ENCODE results near the gene GJA4.

Gene GJA4

DNA sequence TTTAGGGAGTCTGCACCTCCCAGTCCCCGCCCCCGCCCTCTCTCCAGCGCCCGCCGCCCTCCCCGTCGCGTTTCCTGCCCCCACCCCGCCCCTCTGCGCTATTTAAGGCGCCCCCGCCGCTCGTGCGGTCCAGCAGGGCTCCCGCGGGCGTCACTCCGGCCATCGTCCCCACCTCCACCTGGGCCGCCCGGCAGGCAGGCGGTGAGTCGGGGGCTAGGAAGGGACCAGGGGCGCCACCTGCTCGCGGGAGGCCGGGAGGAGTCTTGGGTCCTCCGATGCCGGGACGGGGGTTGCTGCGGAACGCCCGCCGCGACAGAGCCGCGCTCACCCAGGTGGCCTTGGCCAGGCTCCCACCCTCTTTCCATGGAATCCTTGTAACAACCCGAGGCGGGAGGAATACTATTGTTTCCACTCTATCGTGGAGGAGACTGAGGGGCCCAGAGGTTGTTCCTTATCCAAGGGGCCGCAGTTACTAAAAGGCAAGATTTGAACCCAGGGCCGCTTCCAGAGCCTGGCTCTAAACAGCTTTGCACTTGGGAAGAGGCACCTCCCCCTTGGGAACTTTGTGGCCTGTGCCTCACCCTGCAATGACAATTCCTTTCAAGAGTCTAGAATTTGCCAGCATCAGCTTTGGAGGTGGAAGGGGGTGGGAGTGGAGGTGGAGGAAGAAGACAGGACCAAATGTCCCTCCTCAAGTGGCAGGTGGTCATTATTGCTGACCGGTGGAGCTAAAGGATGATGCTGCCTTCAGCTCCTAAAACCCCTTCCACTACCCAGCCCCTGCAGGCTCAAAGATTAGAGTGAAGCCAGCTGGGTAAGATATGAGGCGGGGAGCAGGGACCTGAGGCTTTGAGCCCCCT lies at the start of gene GJA4:
Gene GJA4, plus strand, starts transcription at position 132 of the 860 bp plus-strand sequence. CDS start 1,215 bp downstream, outside the sequence.
- DNase-seq = no peak

DNA sequence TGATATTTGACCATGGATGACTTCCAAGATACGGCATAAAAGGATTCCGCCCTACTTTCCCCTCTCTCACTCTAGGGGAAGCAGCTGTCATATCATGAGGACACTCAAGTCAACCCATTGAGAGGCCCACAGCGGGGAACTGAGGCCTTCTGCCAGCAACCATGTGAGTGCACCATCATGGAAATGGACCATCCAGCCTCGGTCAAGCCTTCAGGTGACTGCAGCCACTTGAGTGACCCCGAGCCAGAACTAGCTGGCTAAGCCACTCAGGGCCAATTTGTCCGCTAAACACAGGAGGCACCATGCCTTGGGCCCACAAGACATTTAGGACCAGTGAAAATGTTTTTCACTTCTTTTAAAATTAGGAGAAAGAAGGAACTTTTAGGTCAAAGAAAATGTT lies 49.0 kb upstream of the GJA4 start:
- no peak for DNase-seq

DNA sequence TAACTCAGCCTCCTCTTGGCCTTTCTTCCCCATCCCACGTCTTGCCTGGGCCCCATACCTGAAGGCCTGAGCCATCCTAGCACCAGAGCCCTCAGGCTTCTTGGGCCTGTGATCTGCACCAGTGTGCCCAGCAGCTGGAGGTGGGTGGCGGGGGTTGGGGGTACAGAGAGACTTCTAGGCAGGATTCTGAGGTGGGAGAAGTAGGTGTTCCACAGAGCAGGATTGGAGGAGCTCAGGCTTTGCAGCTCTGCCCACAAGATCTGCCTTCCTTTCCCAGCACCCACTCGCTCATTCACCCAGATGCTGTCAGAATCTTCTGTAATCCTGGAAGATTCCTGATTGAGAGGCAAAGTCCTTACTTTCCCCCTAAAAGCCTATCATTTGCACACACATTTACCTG lies 47.9 kb upstream of the GJA4 start:
- DNase-seq = no peak

DNA sequence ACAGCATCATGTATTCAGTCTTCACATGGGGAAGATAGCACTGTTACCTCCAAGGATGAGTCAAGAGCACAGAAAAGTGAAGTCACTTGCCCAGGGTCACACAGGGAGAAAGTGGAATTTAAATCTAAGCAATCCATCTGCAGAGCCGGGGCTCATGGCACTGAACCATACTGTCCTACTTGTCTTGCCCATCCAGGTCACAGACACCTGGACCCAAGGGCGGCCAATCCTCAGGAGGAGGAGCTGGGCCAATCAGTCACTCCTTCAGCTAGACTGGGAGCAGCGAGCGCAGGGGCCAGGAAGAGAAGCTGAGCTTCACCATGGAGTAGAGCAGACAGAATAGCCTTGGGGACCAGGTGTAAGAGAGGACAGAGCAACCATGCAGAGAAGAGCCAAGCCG lies 47.1 kb upstream of the GJA4 start:
- no peak for DNase-seq

DNA sequence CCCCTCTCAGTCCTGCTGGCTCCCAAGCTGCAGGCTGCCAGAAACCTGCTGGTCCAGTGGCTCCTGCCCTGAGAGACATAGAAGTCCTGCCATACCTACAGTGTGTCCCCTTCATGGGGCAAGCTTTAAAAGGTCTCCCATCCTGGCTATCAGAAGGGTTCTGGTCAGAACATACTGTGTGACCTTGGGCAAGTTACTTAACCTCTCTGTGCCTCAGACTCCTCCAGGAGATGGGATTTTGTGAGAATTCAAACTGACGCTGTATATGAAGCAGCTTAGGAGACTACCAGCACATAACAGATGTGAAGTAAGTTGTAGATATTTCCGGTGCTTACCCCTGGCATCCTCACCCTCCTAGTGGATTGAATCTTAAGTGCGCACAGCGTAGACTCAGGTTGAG lies 46.7 kb upstream of the GJA4 start:
- no peak for DNase-seq

DNA sequence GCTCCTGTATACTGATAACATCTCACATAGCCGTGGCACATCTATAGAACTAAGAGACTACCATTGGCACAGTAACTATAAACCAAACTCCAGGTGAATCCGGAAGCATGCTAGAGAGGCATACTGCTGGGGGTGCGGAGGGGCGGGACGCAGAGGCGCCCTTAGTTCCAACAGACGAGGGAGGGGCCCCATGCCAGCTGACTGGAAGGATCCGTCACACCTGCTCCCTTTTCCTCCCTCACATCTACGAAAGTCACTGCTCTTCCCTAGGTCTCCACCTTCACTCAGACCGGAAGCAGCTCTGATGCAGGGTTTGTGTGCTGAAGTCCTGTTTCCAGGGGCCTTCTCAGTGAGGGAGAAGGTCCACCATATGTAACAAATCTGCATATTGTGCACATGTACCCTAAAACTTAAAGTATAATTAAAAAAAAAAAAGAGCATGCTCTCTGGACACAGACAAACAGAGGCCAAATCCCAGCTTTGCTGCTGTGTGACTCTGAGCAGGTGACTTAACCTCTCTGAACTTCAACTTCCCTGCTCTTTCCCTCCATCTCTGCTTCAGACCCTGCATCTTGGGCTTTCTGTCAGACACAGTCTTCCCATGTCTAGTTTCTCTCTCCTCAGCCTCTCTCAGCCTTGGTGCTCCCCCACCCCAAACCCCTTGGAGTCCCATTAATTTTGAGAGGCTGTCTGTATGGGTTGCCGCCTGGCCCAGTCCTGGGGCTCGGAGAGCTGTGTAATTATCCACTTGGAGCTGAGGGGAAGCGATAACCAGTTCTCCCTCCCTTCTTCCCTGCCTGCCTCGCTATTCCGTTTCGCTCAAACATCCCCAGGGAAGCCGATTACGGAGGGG lies 45.8 kb upstream of the GJA4 start:
- DNase-seq = no peak

DNA sequence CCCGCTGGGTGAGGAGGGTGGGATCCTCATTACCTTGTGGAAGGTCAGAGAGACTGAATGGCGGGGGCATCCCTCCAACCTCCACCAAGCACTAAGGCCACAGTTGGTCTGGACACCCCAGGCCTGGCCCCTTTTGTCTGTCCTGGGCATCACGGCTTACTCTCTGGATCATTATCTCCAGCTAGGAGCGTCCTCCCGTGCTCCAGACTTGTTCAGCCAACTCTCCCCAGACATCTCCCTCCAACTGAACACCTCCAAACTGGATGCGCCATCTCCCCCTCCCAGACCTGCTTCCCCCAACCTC lies 45.2 kb upstream of the GJA4 start:
- DNase-seq = no peak

DNA sequence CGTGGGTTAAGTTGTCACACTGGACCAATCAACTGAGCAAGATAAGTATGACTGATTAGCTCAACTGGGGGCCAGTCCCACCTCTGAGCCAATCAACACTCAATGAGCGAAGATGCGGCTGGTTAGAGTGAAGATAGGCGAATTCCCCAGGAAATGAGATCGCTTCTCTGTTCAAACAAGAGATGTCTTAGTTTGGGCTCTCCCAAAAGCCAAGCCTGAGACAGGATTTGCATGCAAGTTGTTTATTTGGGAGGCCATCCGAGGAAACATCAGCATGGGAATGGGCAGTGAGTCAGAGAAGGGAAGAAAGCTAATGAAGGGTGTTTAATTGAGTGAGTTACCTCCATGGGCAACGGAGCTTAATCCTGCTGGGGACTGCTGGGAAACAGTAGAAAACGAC lies 42.8 kb upstream of the GJA4 start:
- no peak for DNase-seq

DNA sequence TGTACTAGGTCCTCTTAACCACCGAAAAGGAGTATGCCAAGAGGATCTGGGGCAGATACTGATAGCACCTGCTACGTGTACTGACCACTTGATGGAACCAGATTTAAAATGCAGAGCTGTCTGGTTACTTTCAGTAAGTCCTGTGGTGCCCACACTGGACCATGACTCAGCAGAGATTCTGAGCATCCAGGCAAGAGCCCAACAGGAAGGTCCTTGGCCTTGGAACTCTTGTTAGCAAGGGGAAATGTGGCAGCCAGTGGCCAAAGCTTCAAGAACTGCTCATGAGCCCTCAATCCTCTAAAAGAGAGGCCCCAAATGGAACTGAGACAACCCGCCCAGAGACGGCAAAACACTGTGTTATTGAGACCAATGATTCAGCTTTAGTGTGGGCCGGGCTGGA lies 42.2 kb upstream of the GJA4 start:
- no peak for DNase-seq

DNA sequence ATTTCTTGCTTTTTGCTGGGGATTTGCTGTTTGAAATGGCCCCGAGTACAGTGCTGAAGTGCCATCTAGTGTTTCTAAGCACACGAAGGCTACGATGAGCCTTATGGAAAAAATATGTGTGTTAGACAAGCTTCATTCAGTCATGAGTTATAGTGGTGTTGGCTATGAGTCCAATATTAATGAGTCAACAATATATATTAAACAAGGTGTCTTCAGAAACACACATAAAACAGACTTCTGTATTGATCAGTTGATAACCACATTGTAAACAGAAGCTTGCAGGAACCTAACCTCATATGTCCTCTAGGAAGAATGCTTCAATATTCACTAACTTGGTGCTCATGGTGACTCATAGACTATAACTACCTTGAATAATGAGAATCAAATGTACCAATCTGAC lies 39.6 kb upstream of the GJA4 start:
- DNase-seq = no peak

DNA sequence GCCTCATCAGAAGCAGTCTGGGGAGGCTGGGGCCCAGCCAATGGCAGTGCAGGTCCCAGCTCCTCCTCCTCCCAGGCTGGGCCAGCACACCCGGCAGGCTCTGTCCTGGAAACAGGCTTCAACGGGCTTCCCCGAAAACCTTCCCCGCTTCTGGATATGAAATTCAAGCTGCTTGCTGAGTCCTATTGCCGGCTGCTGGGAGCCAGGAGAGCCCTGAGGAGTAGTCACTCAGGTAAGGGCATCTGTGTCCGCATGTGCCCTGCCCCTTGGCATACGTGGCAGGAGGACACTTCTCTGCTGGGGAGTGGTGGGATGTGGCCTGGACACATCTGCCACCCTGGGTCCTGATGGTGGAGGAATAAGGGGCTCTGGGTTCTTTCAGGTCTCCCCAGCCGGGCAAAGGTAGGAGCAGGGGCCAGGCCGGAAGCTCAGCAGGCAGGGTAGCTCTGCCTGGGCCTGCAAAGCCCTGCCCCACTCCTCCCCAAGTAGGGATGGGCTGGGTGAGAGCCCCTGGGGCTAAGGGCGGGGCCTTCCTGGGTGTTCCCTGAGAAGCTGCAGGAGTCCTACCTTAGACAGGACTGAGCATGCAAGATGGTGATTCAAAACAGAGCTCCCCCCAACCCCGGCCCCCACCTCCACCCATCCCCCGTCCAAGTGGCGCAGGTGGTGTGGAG lies 37.7 kb upstream of the GJA4 start, which contains the start of gene GJB5:
Gene GJB5, plus strand, starts transcription at position 84 of the 674 bp plus-strand sequence. CDS start 2,284 bp downstream, outside the sequence.
- no peak for DNase-seq

DNA sequence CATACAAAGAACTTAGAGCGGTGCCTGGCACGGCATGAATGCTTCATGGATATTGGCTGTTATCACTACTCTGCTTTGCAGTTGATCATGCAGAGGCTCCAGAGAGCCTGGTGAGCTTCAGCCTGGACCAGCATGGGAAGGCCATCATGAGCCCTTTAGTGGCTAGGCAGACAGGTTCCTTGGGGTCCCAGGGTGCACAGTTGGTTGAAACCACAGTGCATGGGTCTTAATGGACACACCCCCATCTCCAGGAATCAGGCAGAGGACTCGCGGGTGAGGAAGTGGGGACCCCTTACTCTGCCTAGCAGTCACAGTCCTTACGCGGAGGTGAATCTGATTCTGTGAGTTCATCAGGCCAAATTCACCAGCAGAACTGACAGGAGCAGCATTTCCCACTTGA lies 36.8 kb upstream of the GJA4 start:
- DNase-seq = no peak

DNA sequence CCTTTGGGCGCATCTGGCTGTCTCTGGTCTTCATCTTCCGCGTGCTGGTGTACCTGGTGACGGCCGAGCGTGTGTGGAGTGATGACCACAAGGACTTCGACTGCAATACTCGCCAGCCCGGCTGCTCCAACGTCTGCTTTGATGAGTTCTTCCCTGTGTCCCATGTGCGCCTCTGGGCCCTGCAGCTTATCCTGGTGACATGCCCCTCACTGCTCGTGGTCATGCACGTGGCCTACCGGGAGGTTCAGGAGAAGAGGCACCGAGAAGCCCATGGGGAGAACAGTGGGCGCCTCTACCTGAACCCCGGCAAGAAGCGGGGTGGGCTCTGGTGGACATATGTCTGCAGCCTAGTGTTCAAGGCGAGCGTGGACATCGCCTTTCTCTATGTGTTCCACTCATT lies 35.4 kb upstream of the GJA4 start:
- no peak for DNase-seq

DNA sequence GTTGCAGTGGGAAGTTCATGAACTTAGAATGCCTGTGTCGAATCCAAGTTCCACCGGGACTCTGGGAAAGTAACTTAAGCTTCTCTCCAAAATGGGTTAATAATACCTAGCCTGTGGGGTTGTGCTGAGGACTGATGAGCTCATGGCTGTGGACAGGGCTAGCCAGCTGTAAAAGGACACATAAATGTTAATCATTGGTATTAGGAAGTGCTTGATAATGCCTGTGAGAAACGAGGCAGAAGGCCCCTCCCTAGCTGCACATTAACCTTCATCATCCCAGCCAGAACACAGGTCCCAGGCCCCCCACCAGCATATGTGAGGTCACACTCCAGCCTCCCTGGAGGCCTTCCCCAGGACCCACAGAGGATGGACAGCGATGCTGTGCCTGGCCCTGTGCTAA lies 34.0 kb upstream of the GJA4 start:
- no peak for DNase-seq

DNA sequence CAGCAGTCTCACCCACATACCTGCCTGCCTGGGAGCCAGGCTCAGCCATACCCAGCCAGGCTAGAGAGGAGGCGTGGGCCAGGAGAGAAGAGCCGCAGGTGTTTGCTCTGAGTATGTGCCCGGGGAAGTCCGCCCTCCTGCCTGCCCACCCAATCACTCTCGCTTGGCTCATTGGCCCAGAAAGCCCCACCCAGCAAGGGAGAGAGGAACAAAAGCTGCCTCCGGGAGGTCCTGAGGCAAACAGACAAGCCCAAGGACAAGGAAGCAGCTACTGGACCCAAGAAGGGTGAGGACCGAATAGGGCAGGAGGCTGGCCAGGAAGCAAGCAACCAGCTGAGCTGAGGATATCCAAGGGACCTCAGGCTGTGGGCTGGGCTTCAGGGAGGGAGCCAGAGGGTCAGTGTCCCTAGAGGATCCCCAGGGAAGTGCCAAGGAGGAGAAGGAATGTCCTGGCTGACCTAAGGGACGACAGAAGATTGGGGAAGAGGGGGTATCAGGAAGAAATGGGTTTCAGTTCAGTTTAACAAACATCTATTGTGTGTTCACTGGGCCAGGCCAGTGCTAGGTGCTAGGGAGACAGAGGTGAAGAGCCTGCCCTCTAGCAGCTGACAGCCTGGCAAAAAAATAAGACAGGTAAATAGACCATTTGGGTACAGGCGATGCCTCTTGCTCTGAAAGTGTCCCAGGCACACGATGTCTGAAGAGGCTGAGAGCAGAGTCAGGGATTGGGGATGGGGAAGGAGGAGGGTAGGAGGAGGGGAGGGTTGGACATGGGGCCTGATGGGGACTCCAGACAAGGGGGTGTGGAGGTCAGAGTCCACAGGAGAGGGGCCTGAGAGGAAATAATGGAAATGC lies 33.1 kb upstream of the GJA4 start, which contains the start of gene GJB4:
Gene GJB4, plus strand, starts transcription at position 238 of the 855 bp plus-strand sequence. CDS start 1,515 bp downstream, outside the sequence.
- DNase-seq = no peak

DNA sequence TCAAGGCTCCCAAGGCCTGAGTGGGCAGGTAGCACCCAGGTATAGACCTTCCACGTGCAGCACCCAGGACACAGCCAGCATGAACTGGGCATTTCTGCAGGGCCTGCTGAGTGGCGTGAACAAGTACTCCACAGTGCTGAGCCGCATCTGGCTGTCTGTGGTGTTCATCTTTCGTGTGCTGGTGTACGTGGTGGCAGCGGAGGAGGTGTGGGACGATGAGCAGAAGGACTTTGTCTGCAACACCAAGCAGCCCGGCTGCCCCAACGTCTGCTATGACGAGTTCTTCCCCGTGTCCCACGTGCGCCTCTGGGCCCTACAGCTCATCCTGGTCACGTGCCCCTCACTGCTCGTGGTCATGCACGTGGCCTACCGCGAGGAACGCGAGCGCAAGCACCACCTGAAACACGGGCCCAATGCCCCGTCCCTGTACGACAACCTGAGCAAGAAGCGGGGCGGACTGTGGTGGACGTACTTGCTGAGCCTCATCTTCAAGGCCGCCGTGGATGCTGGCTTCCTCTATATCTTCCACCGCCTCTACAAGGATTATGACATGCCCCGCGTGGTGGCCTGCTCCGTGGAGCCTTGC lies 31.5 kb upstream of the GJA4 start:
- no peak for DNase-seq

DNA sequence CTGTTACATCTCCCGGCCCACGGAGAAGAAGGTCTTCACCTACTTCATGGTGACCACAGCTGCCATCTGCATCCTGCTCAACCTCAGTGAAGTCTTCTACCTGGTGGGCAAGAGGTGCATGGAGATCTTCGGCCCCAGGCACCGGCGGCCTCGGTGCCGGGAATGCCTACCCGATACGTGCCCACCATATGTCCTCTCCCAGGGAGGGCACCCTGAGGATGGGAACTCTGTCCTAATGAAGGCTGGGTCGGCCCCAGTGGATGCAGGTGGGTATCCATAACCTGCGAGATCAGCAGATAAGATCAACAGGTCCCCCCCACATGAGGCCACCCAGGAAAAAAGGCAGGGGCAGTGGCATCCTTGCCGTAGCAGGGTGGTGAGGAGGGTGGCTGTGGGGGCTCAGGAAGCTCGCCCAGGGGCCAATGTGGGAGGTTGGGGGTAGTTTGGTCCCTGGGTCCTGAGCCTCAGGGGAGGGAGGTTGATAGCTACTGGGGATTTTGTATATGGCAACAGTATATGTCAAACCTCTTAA lies 31.0 kb upstream of the GJA4 start:
- no peak for DNase-seq

DNA sequence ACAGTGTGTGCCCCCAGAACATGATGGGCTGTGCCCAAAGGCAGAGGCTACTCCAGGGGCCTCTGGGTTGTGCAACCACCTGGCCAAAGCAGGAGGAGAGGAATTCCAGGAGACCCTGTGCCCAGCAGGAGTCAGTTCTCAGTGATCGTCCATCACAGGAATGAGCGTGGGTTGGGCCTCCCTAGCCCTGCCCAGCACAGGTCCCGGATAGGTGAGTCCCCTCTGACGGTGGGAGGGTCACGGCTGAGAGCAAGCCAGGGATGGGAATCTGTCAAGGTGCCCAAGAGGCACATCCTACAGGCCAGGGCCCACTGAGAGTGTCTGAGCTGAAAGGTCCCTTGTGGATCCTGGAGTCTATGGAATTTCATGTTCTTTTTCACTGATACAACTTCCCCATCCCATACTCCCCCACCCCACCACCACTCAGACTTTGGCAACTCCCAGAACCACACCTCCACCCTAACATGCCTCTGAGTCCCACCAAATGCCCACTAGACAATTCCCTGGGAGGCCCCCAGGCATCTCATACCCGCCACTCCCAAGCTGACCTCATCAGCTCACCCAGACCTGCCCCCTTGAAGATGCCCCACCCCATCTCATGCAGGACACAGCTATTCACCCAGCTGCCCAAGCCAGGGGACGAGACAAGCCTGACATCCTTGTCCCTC lies 30.2 kb upstream of the GJA4 start:
- DNase-seq = no peak

DNA sequence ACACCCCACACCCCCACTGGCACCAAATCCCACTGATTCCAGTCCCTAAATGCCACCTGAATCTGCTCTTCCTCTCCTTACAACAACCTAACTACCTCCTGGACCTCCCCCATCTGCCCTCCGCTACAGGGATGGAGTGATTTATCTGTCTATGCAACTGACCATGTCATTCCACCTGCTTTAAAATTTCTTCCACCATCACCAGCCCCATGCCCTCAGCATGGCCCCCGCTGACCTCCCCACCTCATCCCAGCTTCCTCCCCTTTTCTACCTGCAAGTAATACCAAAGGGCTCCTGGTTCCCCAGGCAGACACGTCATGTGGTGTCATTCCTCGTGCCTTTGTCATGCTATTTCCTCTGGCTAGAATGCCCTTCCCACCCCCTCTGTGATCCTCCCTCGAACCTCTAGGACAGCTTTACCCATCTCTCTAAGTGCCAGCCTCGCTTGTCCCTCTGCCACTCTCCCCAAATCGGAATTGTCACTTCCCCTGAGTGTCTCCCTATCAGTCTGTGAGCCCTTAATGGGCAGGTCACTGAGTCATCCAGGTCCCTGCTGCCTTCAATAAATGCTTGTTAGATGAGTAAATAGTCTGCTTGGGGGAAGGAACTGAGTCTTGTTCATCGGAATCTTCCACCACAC lies 29.5 kb upstream of the GJA4 start:
- no peak for DNase-seq

DNA sequence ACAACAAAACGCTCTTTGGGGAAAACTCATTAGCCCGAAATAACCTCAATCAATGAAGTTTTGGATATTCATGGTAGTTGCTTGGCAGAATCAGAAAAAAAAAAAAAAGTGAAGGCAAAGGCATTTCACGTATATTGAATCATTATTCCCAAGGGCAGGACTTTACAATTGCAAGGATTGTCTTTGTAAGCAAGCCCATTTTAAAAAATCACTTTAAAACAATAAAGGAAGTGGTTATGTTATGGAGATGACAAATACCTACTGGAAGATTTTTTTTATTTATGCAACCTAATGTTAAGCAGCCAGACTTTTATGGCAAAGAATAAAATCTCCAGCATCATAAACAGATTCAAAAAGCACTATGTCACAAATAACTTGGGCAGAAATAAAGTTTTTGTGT lies 23.9 kb upstream of the GJA4 start:
- DNase-seq = no peak
